ENCODE data around the gene SPOPL.
"Not testable (repeated sequence)": the region's sequence is repeated elsewhere in the genome, so short reads cannot be mapped to it uniquely, and the experiment has no call there.

Gene SPOPL

GRCh38 chr2:138523018-138523672 is 21.6 kb downstream of the SPOPL start:
- DNase-seq (ENCODE audit: low read depth), result not testable (repeated sequence)

GRCh38 chr2:138523673-138524042 is 22.1 kb downstream of the SPOPL start:
- not testable (repeated sequence) for DNase-seq (ENCODE audit: low read depth)

GRCh38 chr2:138524353-138524752 is 22.8 kb downstream of the SPOPL start:
- not testable (repeated sequence) for DNase-seq (ENCODE audit: low read depth)

DNA sequence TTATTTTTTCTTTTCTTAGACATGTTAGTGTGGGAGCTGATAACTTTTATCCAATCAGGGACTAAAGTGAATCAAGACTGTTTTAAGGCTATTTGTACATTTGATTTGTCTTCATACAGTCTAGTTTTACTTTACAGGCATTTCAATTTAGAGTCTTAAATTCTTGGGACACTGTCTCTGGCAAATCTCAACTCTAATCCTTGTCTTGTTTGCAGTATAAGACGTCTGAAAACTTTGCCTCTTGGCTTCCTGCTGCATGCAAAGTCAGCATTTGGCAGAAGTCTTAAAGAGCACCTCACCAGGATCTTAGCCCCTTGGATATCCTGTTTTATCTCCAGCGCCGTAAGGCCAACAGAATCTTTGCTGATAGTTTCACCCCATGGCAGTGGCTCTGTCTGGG is 30.3 kb downstream of the SPOPL start:
- DNase-seq (ENCODE audit: low read depth), result no peak

- DNase-seq (ENCODE audit: low read depth), result no peak
Observed at GRCh38 chr2:138534791-138535190, 33.2 kb downstream of the SPOPL start.

DNA sequence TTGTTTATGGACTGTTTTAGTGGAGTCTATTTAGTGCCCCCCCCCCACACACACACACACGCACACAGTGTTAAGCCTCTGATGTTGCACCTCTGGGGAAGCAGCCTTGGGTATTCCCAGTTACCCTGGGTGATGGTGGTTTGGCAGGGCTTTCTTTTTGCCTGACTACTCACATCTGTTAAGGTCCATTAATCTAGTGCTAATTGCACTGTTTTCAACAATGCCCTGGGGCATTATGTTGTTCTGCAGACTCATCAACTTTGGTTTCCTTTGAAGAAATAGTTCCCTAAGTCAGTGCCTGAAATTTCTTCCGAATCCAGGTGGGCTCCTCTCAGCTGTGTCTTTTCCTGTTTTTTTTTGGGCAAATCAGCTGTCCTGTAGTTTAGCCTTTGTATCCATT is 34.7 kb downstream of the SPOPL start:
- DNase-seq (ENCODE audit: low read depth), result no peak

- no peak for DNase-seq (ENCODE audit: low read depth)
Observed at GRCh38 chr2:138536740-138537139, 35.2 kb downstream of the SPOPL start.

- DNase-seq (ENCODE audit: low read depth), result no peak
Observed at GRCh38 chr2:138537170-138537915, 35.8 kb downstream of the SPOPL start.

- DNase-seq (ENCODE audit: low read depth), result not testable (repeated sequence)
Observed at GRCh38 chr2:138544206-138544605, 42.6 kb downstream of the SPOPL start.

DNA sequence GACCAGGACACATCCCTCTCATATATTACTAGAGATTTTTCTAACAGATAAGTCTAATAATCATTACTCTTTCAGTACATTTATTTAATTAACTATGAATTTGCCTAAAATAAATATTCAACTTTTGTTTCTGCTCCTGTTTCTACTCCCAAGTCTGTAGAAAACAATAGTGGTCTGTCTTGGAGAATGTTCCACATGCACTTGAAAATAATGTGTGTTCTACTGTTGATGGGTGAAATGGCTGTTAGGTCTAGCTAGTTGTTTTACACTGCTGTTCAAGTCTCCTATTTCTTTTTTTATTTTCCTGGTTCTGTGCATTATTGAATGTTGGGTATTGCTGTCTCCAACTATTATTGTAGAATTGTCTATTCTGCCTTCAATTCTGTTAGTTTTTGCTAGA is 47.2 kb downstream of the SPOPL start:
- DNase-seq (ENCODE audit: low read depth), result no peak

DNA sequence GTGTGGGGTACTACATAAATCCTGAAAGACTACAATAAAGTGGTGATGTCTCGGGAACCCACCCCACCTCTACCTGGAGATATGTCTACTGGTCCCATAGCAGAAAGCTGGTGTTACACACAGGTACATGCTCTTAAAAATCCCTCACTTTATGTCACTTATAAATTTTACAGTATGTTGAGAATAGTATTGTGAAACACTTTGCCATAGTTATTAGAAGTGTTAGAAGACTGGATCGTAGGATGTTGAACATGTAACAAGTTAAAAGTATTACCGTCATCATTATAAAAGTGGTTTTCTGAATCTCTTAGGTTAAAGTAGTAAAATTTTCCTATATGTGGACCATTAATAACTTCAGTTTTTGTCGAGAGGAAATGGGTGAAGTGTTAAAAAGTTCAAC is 48.6 kb downstream of the SPOPL start:
- no peak for DNase-seq (ENCODE audit: low read depth)

DNA sequence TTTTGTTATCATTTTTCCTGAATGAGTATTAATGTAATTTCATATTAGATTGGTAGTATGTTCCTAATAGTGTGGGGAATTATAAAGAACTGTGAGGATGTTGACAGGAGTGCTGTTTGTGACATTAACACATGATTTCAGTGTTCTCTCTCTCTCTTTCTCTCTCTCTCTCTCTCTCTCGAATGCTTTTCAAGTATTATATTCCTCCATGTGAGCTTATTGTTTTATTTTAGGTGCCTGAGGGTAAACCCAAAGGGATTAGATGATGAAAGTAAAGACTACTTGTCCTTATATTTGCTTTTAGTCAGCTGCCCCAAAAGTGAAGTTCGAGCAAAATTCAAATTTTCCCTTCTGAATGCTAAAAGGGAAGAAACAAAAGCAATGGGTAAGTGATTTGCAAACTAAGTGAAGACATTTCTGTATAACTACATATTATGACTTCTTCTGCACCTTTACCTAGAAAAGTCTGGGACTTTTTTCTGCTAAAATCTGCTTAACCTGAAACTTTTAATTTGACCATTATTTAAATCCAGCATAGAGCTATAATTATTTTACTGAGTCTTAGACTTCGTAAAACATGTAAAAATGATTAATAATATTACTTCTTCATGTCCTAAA is 49.2 kb downstream of the SPOPL start:
- no peak for DNase-seq (ENCODE audit: low read depth)

- DNase-seq (ENCODE audit: low read depth), result no peak
Observed at GRCh38 chr2:138554123-138554522, 52.6 kb downstream of the SPOPL start.

GRCh38 chr2:138559641-138560040 is 58.1 kb downstream of the SPOPL start:
- no peak for DNase-seq (ENCODE audit: low read depth)

DNA sequence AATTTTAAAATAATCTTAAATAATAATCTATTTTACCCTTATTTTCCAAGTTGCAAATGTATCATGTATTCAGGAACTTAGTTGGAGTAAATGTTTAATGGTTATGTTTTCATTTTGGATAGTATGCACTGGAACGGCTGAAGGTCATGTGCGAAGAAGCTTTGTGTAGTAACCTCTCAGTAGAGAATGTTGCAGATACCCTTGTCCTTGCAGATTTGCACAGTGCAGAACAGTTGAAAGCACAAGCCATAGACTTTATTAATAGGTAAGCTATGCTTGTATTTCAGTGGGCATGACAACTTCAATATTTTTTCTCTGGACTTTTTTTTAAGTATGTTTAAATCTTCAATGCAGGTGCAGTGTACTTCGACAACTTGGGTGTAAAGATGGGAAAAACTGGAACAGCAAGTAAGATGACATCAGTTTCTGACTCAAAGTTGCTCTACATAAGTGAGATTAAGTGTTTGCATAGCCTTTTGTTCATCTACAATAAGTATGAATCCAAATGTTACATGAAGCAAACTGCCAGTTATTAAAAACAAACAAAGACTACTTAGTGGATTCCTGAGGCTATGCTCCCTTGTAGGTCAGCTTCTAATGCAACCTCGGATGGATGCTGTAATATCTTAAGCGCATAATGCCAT is 63.1 kb downstream of the SPOPL start:
- DNase-seq (ENCODE audit: low read depth), result no peak

DNA sequence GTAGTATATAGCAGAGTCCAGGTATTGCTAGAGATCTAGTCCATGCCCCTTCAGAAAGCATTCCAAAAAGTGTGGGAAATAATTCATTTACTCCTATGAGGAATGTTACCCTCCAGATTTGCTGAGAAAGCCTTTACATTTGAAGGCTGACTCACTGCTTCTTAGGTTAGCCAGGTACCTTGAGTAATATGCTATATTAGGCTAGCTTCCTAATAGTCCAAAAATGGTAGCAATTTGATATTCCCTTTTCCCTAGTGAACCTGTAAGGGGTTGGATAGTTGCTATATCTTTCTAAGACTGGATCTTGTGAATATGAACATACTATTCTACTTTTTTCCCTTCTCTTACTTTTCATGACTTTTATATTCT is 63.6 kb downstream of the SPOPL start:
- DNase-seq (ENCODE audit: low read depth), result no peak

- DNase-seq (ENCODE audit: low read depth), result no peak
Observed at GRCh38 chr2:138572318-138572717, 70.7 kb downstream of the SPOPL start.

- no peak for DNase-seq (ENCODE audit: low read depth)
Observed at GRCh38 chr2:138577066-138577465, 75.5 kb downstream of the SPOPL start.

GRCh38 chr2:138579556-138579955 is 78.0 kb downstream of the SPOPL start:
- no peak for DNase-seq (ENCODE audit: low read depth)

GRCh38 chr2:138581909-138582308 is 80.3 kb downstream of the SPOPL start:
- DNase-seq (ENCODE audit: low read depth), result no peak

DNA sequence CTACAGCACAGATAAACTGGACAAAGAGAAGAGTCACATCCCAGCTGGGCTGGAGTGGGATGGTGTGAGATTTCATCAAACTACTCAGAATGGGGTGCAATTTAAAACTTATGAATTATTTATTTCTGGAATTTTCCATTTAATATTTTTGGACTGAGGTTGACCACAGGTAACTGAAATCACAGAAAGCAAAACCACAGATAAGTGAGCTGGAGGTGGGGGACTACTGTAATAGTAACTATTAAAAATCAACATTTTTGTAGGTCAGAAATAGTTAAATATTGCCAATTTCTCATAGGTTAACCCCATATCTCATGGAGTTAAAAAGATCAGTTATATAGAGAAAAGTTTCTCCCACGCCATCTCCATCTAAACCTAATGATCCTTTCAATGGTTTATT is 88.1 kb downstream of the SPOPL start:
- DNase-seq (ENCODE audit: low read depth), result no peak

- DNase-seq (ENCODE audit: low read depth), result no peak
Observed at GRCh38 chr2:138596403-138596802, 94.8 kb downstream of the SPOPL start.
